KOPT-K1 (cell line): ENCODE measurements around the gene RNF180.
"Not testable (repeated sequence)": the region's sequence is repeated elsewhere in the genome, so short reads cannot be mapped to it uniquely, and the experiment has no call there.

Experiments used
- H3K27ac ChIP-seq: fragments of 200-600 bp; sonication (generic); 2 replicates; pipeline ENCODE4 v1.5.1; 2016; ENCODE audit warnings: antibody characterized with exemption, mild to moderate bottlenecking, low read depth, low read length; ENCODE audit not compliant: poor library complexity, severe bottlenecking
- H3K36me3 ChIP-seq: fragments of 200-600 bp; sonication (generic); 2 replicates; pipeline ENCODE4 v1.5.1; 2017; ENCODE audit warnings: antibody characterized with exemption, mild to moderate bottlenecking, low read length, moderate library complexity; ENCODE audit not compliant: insufficient read depth
- H3K9me3 ChIP-seq: fragments of 200-600 bp; sonication (generic); 2 replicates; pipeline ENCODE4 v1.5.1; 2017; ENCODE audit warnings: antibody characterized with exemption, low read length, mild to moderate bottlenecking; ENCODE audit not compliant: insufficient read depth, poor library complexity, severe bottlenecking

RNF180 gene

DNA sequence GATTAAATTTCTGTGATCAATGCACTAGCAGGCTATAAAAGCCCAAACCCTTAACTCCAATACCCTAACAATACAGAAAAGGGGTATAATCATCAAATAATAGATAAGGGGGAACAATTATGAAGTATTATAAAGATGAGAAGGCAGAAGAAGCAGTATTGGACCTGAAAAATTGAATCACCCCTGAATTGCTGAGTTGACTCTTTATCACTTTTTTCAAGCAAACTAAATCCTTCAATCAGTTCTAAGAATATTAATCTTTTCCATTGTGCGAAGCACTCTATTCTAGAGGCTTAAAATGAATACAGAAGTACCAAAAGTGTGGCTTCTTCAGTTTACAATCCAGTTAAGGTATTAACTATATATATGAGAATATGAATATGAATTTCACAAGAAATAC is 120.7 kb downstream of the RNF180 start:
- Histone ChIP-seq H3K27ac (no peak overlapping the region), H3K36me3 (no peaks in the 10 kb centered on the region), H3K9me3 (no peaks in the 10 kb centered on the region)

DNA sequence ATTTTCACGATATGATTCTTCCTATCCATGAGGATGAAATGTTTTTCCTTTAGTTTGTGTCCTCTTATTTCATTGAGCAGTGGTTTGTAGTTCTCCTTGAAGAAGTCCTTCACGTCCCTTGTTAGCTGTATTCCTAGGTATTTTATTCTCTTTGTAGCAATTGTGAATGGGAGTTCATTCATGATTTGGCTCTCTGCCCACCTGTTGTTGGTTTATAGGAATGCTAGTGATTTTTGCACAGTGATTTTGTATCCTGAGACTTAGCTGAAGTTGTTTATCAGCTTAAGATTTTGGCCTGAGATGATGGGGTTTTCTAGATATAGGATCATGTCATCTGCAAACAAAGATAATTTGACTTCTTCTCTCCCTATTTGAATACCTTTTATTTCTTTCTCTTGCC is 122.9 kb downstream of the RNF180 start:
- H3K27ac ChIP-seq, H3K36me3 ChIP-seq, H3K9me3 ChIP-seq: not testable (repeated sequence)

DNA sequence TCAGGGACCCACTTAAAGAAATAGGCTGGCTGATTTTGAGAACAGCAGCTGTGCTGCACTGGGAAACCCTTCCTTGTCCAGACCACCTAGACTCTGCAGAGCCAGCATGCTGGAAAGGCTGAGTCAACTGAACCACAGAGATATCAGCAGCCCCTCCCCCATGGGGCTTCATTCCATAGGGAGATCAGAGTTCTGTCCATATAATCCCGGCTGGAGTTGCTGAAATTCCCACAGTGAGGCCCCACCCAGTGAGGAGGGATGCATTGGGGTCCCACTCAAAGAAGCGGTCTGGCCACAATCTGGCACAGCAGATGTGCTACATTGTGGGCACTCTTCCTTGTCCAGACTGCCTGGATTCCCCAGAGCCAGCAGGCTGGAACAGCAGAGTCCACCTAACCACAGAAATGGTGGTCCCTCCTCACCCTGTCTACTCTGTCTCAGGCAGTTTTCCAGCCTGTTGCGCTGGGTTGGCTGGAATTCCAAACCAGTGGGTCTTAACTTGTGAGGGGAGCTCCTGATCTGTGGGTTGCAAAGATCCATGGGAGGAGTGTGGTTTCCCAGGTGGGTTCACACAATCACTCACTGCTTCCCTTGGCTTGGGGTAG is 127.1 kb downstream of the RNF180 start:
- H3K36me3 ChIP-seq = no peaks in the 10 kb centered on the region
- no peak overlapping the region for H3K27ac ChIP-seq
- H3K9me3 ChIP-seq = no peaks in the 10 kb centered on the region

- Histone ChIP-seq H3K36me3 (no peaks in the 10 kb centered on the region), H3K27ac (no peak overlapping the region), H3K9me3 (no peaks in the 10 kb centered on the region)
Measured at GRCh38 chr5:64295101-64295500, 129.5 kb downstream of the RNF180 start.

DNA sequence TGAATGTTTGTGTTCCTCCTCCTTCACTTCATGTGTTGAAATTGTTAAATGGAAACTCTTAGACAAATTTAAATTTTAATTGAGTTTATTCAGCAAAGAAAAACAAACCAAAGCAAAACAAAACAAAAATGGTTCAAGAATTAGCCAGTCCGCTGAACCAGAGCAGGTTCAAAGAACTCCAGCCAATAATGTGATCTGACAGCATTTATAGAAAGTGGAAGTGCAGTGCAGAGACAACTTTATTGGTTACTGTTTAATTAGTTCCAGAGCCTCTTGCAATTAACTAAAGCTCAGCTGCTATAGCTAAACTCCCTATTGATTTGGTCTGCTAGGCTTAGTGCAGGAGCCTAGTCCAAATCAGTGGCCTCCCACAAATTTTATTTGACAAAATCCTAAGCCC is 132.9 kb downstream of the RNF180 start:
- H3K36me3 ChIP-seq = no peaks in the 10 kb centered on the region
- H3K27ac ChIP-seq = no peak overlapping the region
- no peaks in the 10 kb centered on the region for H3K9me3 ChIP-seq

- Histone ChIP-seq H3K27ac (no peak overlapping the region), H3K36me3 (no peaks in the 10 kb centered on the region), H3K9me3 (no peaks in the 10 kb centered on the region)
Measured at GRCh38 chr5:64299805-64300204, 134.2 kb downstream of the RNF180 start.

DNA sequence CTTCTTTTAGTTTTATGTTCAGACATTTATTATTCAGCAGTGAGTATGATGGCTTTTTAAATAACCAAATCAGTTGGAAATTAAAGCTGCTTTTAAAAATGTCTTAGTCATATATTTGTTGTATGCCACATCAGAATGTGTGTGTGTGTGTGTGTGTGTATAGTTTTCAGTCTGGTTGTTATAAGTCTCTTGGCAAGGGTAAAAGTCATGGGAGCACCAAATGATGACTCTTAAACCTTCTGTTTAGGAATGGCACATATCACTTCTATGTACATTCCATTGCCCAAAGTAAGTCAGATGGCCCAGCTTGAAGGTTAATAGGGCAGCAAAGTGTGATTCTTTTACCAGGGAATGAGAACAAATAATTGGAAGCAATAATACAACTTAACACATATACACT is 135.9 kb downstream of the RNF180 start:
- Histone ChIP-seq H3K9me3 (no peaks in the 10 kb centered on the region), H3K27ac (no peak overlapping the region), H3K36me3 (no peaks in the 10 kb centered on the region)

DNA sequence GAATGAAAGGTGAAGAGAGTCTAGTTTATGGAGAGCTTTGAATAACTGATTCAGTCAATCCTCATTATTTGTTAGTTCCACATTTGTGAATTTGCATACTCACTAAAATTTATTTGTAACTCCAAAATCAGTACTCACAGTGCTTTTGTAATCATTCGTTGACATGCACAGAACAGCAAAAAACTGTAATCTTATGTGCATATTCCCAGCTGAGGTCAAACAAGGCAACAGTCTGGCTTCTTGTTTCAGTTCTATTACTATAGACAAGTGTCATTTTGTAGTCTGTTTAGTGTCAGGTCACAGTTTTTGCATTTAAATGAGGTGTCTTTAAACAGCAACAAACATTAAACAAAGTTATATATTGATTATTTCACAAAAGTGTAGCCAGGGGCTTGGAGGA is 142.5 kb downstream of the RNF180 start:
- H3K36me3 ChIP-seq = no peaks in the 10 kb centered on the region
- H3K9me3 ChIP-seq = no peaks in the 10 kb centered on the region
- no peak overlapping the region for H3K27ac ChIP-seq

- no peaks in the 10 kb centered on the region for H3K36me3 ChIP-seq
- no peak overlapping the region for H3K27ac ChIP-seq
- H3K9me3 ChIP-seq = no peaks in the 10 kb centered on the region
Measured at GRCh38 chr5:64312491-64312890, 146.8 kb downstream of the RNF180 start.

GRCh38 chr5:64315778-64316177 is 150.1 kb downstream of the RNF180 start:
- Histone ChIP-seq H3K36me3 (no peaks in the 10 kb centered on the region), H3K9me3 (no peaks in the 10 kb centered on the region), H3K27ac (no peak overlapping the region)

GRCh38 chr5:64318175-64318574 is 152.5 kb downstream of the RNF180 start:
- Histone ChIP-seq H3K27ac (no peak overlapping the region), H3K36me3 (no peaks in the 10 kb centered on the region), H3K9me3 (no peaks in the 10 kb centered on the region)

DNA sequence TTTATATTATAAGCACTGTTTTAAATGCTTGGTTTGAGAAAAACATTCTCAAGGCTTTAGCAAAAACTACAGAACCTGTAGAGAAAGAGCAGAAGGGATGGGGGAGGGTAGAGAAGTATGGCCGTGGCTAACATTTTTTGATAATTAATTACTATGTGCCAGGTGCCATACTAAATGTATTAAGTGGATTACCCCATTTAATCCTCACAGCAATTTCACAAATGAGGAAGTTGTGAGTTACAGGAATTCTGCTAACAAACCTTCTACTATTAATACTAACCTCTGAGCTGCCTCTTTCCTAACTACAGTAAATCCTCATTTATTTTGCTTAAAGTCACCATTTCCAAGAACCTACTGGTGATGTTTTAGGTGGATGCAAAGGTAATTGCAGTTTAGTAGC is 157.9 kb downstream of the RNF180 start:
- Histone ChIP-seq H3K36me3 (no peaks in the 10 kb centered on the region), H3K9me3 (no peaks in the 10 kb centered on the region), H3K27ac (no peak overlapping the region)

GRCh38 chr5:64330728-64331231 is 165.1 kb downstream of the RNF180 start:
- Histone ChIP-seq H3K36me3 (no peaks in the 10 kb centered on the region), H3K27ac (no peak overlapping the region), H3K9me3 (peaks cover 11% of the 10 kb centered on the region)

DNA sequence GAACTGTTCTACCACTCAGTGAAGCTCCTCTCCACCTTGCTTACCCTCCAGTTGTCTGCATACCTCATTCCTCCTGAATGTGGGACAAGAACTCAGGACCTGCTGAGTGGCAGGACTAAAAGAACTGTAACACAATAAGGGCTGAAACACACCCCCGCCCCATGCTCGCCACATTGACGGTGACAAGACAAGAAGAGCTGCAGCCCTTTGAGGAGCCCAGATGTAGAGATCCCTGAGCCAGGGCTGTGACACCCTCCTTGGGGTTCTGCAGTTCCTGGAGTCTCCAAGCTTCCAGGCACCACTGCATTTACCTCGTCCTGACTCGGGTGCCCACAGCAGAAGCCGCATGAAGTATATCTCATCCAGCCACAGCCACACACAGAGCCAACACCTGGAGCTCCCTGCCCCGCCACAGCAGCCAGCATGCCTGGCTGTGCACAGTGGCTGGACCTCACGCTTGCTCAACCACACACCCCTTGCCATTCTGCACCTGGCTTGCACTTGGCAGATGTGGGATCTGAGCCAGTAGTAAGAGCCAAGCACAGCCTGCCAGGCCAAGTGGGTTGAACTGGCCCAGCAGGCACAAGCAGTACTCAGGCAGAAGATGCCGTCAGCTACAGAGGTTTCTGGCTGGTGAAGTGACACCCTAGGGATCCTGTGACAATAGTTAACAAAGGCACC is 166.1 kb downstream of the RNF180 start:
- no peaks in the 10 kb centered on the region for H3K36me3 ChIP-seq
- H3K27ac ChIP-seq = no peak overlapping the region
- H3K9me3 ChIP-seq = peaks cover 11% of the 10 kb centered on the region

- peaks cover 11% of the 10 kb centered on the region for H3K9me3 ChIP-seq
- no peaks in the 10 kb centered on the region for H3K36me3 ChIP-seq
Measured at GRCh38 chr5:64333886-64334285, 168.2 kb downstream of the RNF180 start.

DNA sequence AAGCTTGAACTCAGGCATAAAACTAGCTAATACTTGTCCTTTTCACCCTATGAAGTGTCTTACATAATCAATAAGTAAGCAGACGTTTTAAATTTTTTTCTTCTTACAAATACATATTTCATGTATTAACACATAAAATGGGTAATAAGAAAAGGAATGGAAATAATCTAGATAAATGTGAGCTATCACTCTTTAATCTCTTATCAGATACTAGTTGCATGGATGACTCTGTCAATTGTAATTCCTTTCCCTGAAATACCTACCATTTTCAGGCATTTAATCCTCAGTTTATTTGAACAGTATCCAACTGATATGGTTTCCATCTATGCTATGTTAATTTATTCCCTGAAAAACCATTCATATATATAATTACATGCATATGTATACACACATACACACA is 174.1 kb downstream of the RNF180 start:
- Histone ChIP-seq H3K36me3 (no peaks in the 10 kb centered on the region), H3K9me3 (no peaks in the 10 kb centered on the region), H3K27ac (no peak overlapping the region)

More at GRCh38 chr5:64333886-64334285, 168.2 kb downstream of the RNF180 start:
- H3K27ac ChIP-seq = no peak overlapping the region
